ENCODE measurements around the gene IFNA1.
"Not testable (repeated sequence)": the region's sequence is repeated elsewhere in the genome, so short reads cannot be mapped to it uniquely, and the experiment has no call there.

IFNA1 gene

GRCh38 chr9:21440139-21440538 lies at the start of gene IFNA1:
Gene IFNA1 (plus strand): TSS chr9:21440439. CDS start chr9:21440508, 69 bp downstream.
- no peak for DNase-seq

- peak; percentile 35 to 40 for DNase-seq
These were observed 48.0 kb upstream of the IFNA1 start for GRCh38 chr9:21392270-21392669.

GRCh38 chr9:21395778-21396717 lies 44.2 kb upstream of the IFNA1 start:
- DNase-seq: peak; percentile 37 to 42

- no peak for DNase-seq
These were observed 41.2 kb upstream of the IFNA1 start for GRCh38 chr9:21398955-21399489.

GRCh38 chr9:21399956-21400355 lies 40.3 kb upstream of the IFNA1 start:
- DNase-seq: no peak

- no peak for DNase-seq
These were observed 37.6 kb upstream of the IFNA1 start for GRCh38 chr9:21402386-21403251.

GRCh38 chr9:21404146-21404545 lies 36.1 kb upstream of the IFNA1 start:
- DNase-seq: no peak

GRCh38 chr9:21408817-21409216 lies 31.4 kb upstream of the IFNA1 start, which contains the start of gene IFNA8:
Gene IFNA8 (plus strand): TSS chr9:21409117. CDS start chr9:21409177, 60 bp downstream.
- DNase-seq: no peak

GRCh38 chr9:21412107-21412506 lies 28.1 kb upstream of the IFNA1 start:
- no peak for DNase-seq

- no peak for DNase-seq
These were observed 27.1 kb upstream of the IFNA1 start for GRCh38 chr9:21413151-21413550.

- DNase-seq: peak; percentile 18 to 37
These were observed 26.6 kb upstream of the IFNA1 start for GRCh38 chr9:21413624-21414023.

GRCh38 chr9:21414220-21414940 lies 25.9 kb upstream of the IFNA1 start:
- no peak for DNase-seq

GRCh38 chr9:21415493-21416267 lies 24.6 kb upstream of the IFNA1 start:
- no peak for DNase-seq

- DNase-seq: no peak
These were observed 12.0 kb upstream of the IFNA1 start for GRCh38 chr9:21428235-21428634.

GRCh38 chr9:21429191-21429590 lies 11.0 kb upstream of the IFNA1 start:
- DNase-seq: peak; percentile 6 to 29

- no peak for DNase-seq
These were observed 7.4 kb upstream of the IFNA1 start for GRCh38 chr9:21432672-21433425.

- peak; percentile 52 to 65 for DNase-seq
These were observed 5.8 kb upstream of the IFNA1 start for GRCh38 chr9:21434202-21435014.

- DNase-seq: not testable (repeated sequence)
These were observed 5.2 kb upstream of the IFNA1 start for GRCh38 chr9:21435015-21435383.

GRCh38 chr9:21443849-21444625 lies 3.8 kb downstream of the IFNA1 start:
- peak; percentile 96 for DNase-seq

All from AML-193 (cell line).